Measurements from ENCODE around the gene ZSCAN32. TPM values are rescaled to one million over a fixed set of nuclear protein-coding genes. Genes with fewer than 3 reads are reported as not detected.

ZSCAN32 gene
- total and polyA plus RNA-seq, 7 donors = 8.6 to 16.3 (median 12.1) TPM

DNA sequence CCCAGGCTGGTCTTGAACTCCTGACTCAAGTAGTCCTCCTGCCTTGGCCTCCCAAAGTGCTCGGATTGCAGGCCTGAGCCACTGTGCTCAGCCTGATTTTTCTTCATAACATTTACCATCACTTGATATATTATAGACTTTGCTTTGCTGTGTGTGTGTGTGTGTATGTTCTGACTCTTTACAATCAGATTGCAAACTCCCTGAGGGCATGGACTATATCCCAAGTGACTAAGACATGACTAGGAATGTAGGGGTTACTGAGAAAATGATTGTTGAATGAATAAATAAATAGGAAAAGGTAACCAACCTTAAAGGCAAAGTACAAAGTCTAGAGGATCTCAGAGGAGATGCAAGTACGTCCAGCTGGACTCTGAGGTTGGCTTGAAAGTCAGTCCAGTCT lies 54.8 kb downstream of the ZSCAN32 start:
- 55 to 68% methylated on average over 2 of the region's 2 CpGs for WGBS, 2 donors
- no peak for TF ChIP-seq POLR2AphosphoS5 (IDR thresholded peaks at IDR 0.05)
- TF ChIP-seq CTCF (IDR thresholded peaks at IDR 0.05) = no peak
- no peak for TF ChIP-seq POLR2A (IDR thresholded peaks at IDR 0.05)
- TF ChIP-seq EP300 (IDR thresholded peaks at IDR 0.05) = no peak

More for the DNA sequence above, 54.8 kb downstream of the ZSCAN32 start:
- Histone ChIP-seq H3K4me3 (no peak overlapping the region), H3K4me1 (no peaks in the 10 kb centered on the region), H3K9me3 (peaks cover 0 to 3% (median 0%) of the 10 kb centered on the region in 4 donors), H3K36me3 (no peaks in the 10 kb centered on the region), H3K27me3 (no peaks in the 10 kb centered on the region), H3K27ac (no peak overlapping the region)
- no peak for DNase-seq
- intact Hi-C loops (cut with DNase I) = no loop called here

Other genes with a start within 250 kb of the ZSCAN32 start
- not detected for gene OR1F1, start 212.8 kb downstream of the ZSCAN32 start, total RNA-seq
- not detected for gene OR1F1, start 212.8 kb downstream of the ZSCAN32 start, polyA plus RNA-seq
- gene ZNF200, start 165.8 kb downstream of the ZSCAN32 start, total RNA-seq = 1 to 10 TPM; 5.5 to 6.8 (median 6.2) TPM
- gene ZNF200, start 165.8 kb downstream of the ZSCAN32 start, polyA plus RNA-seq = 1 to 10 TPM; 2.8 to 4.9 (median 3.0) TPM
- gene MEFV, start 144.4 kb downstream of the ZSCAN32 start, total RNA-seq = 1 to 10 TPM; 1.2 to 2.9 (median 2.1) TPM
- under 1 TPM; 0.60 to 0.92 (median 0.85) TPM for gene MEFV, start 144.4 kb downstream of the ZSCAN32 start, polyA plus RNA-seq
- 10 to 100 TPM; 27.5 to 51.3 (median 33.4) TPM for gene ZNF263, start 117.5 kb downstream of the ZSCAN32 start, total RNA-seq
- 10 to 100 TPM in 2 of 3 donors, 1 to 10 TPM in 1; 9.7 to 17.2 (median 15.0) TPM for gene ZNF263, start 117.5 kb downstream of the ZSCAN32 start, polyA plus RNA-seq
- gene TIGD7, start 95.6 kb downstream of the ZSCAN32 start, total RNA-seq = 10 to 100 TPM in 1 of 4 donors, 1 to 10 TPM in 3; 3.5 to 12.8 (median 6.3) TPM
- 1 to 10 TPM; 1.2 to 4.2 (median 2.8) TPM for gene TIGD7, start 95.6 kb downstream of the ZSCAN32 start, polyA plus RNA-seq
- 10 to 100 TPM; 26.6 to 32.8 (median 27.7) TPM for gene ZNF75A, start 95.5 kb downstream of the ZSCAN32 start, total RNA-seq
- gene ZNF75A, start 95.5 kb downstream of the ZSCAN32 start, polyA plus RNA-seq = 10 to 100 TPM in 1 of 3 donors, 1 to 10 TPM in 2; 6.7 to 17.0 (median 9.6) TPM
- 1 to 10 TPM in 1 of 4 donors, under 1 TPM in 2, not detected in 1; 0.49 to 1.4 (median 0.55) TPM for gene OR2C1, start 45.1 kb downstream of the ZSCAN32 start, total RNA-seq
- under 1 TPM in 1 of 3 donors, not detected in 2; 0.09 TPM for gene OR2C1, start 45.1 kb downstream of the ZSCAN32 start, polyA plus RNA-seq
- gene ZNF174, start 211 bp upstream of the ZSCAN32 start, total RNA-seq = 10 to 100 TPM; 12.2 to 15.8 (median 14.2) TPM
- 1 to 10 TPM; 3.5 to 5.5 (median 5.4) TPM for gene ZNF174, start 211 bp upstream of the ZSCAN32 start, polyA plus RNA-seq
- 1 to 10 TPM; 1.5 to 2.5 (median 2.1) TPM for gene ZNF597, start 42.5 kb upstream of the ZSCAN32 start, total RNA-seq
- gene ZNF597, start 42.5 kb upstream of the ZSCAN32 start, polyA plus RNA-seq = 1 to 10 TPM in 1 of 3 donors, under 1 TPM in 2; 0.69 to 1.2 (median 0.99) TPM
- gene NAA60, start 42.7 kb upstream of the ZSCAN32 start, total RNA-seq = 10 to 100 TPM; 15.0 to 30.4 (median 22.6) TPM
- gene NAA60, start 42.7 kb upstream of the ZSCAN32 start, polyA plus RNA-seq = 10 to 100 TPM; 55.9 to 73.5 (median 65.1) TPM
- not detected for gene C16orf90, start 94.5 kb upstream of the ZSCAN32 start, total RNA-seq
- not detected for gene C16orf90, start 94.5 kb upstream of the ZSCAN32 start, polyA plus RNA-seq
- gene CLUAP1, start 100.0 kb upstream of the ZSCAN32 start, total RNA-seq = 10 to 100 TPM; 24.2 to 36.8 (median 29.5) TPM
- gene CLUAP1, start 100.0 kb upstream of the ZSCAN32 start, polyA plus RNA-seq = 10 to 100 TPM in 1 of 3 donors, 1 to 10 TPM in 2; 6.6 to 10.5 (median 6.9) TPM
- under 1 TPM in 3 of 4 donors, not detected in 1; under 0.01 to 0.33 (median 0.27) TPM for gene NLRC3, start 176.4 kb upstream of the ZSCAN32 start, total RNA-seq
- 1 to 10 TPM in 1 of 3 donors, under 1 TPM in 1, not detected in 1; under 0.01 to 7.0 TPM for gene NLRC3, start 176.4 kb upstream of the ZSCAN32 start, polyA plus RNA-seq
- gene SLX4, start 210.6 kb upstream of the ZSCAN32 start, total RNA-seq = 1 to 10 TPM; 2.1 to 3.9 (median 2.6) TPM
- 1 to 10 TPM in 1 of 3 donors, under 1 TPM in 2; under 0.01 to 3.9 (median 0.69) TPM for gene SLX4, start 210.6 kb upstream of the ZSCAN32 start, polyA plus RNA-seq

All from sigmoid colon (tissue), 7 donors.